A549 (cell line): ENCODE data around the gene CFAP70. TPM values are rescaled to one million over a fixed set of nuclear protein-coding genes. Genes with fewer than 3 reads are reported as not detected.

Experiments
- ATAC-seq, 2 experiments: fragments of 200-7000 bp in 1 of 2; fragments of >200 bp in 1 of 2; cut with Nextera tagmentation in 1 of 2; cut with Tn5 transposase in 1 of 2; 3 replicates each; pipeline versions ENCODE4 v1.8.0 to v1.9.1; 2018 to 2020; ENCODE audit warnings: mild to moderate bottlenecking in 1 of 2, moderate library complexity in 1 of 2
- CTCF ChIA-PET: fragments of 300-600 bp; sonication (Branson Sonifier 250); formaldehyde crosslinking; extraction: SDS; loops from one replicate; lab custom pipeline; 2021; ENCODE audit warnings: antibody characterized with exemption, inconsistent platforms; lab: Yijun Ruan, JAX
- POLR2A ChIA-PET: fragments of 350-600 bp; formaldehyde crosslinking; extraction: SDS; loops from one replicate; lab custom pipeline; 2021; ENCODE audit warnings: antibody characterized with exemption, inconsistent platforms; lab: Yijun Ruan, JAX
- DNase-seq, 2 experiments: peaks; one replicate each; pipeline versions ENCODE4 v3.0.0 to v3.0.0-alpha.2; 2011 to 2016; ENCODE audit warnings: low read depth in 1 of 2, low spot score in 1 of 2
- FAIRE-seq: peaks from 2 replicates; lab custom pipeline; 2011; peaks lifted over from hg19 to GRCh38; lab: Jason Lieb, UNC
- H3K27ac ChIP-seq, 2 experiments: fragments of >200 bp; sonication (Bioruptor Twin); formaldehyde crosslinking; 3 replicates each; pipeline ENCODE4 v1.5.1; 2016 to 2017
- H3K4me1 ChIP-seq: fragments of >200 bp; sonication (Bioruptor Twin); formaldehyde crosslinking; 3 replicates; pipeline ENCODE4 v1.6.1; 2016
- H3K4me2 ChIP-seq: fragments of >200 bp; sonication (Bioruptor Twin); formaldehyde crosslinking; 3 replicates; pipeline ENCODE4 v1.6.1; 2016
- H3K4me3 ChIP-seq: fragments of >200 bp; sonication (Bioruptor Twin); formaldehyde crosslinking; 3 replicates; pipeline ENCODE4 v1.5.1; 2016
- H3K9me3 ChIP-seq: fragments of >200 bp; sonication (Bioruptor Twin); formaldehyde crosslinking; 3 replicates; pipeline ENCODE4 v1.6.1; 2016
- CBX2 ChIP-seq: fragments of 200-600 bp; sonication (generic); IDR thresholded peaks from 2 replicates; pipeline ENCODE4 v1.6.1; 2016; ENCODE audit warnings: low read depth, mild to moderate bottlenecking, borderline replicate concordance
- CHD2 ChIP-seq: fragments of 150-350 bp; IDR thresholded peaks from 2 replicates; pipeline ENCODE4 v1.6.1; 2014; ENCODE audit warnings: low read length; ENCODE audit not compliant: partially characterized antibody
- EHF ChIP-seq: fragments of 250-450 bp; sonication (Bioruptor Pico); IDR thresholded peaks from 2 replicates; pipeline ENCODE4 v1.5.0; 2020; ENCODE audit warnings: mild to moderate bottlenecking
- EP300 ChIP-seq, 2 experiments: fragments of >200 bp; sonication (Bioruptor Twin); formaldehyde crosslinking; IDR thresholded peaks; 2 replicates in 1 of 2; 3 replicates in 1 of 2; pipeline ENCODE4 v1.6.1; 2016 to 2017
- ESRRA ChIP-seq: fragments of 150-350 bp; IDR thresholded peaks from 2 replicates; pipeline ENCODE4 v1.6.1; 2014; ENCODE audit warnings: mild to moderate bottlenecking, low read length, borderline replicate concordance
- FOSL2 ChIP-seq, 2 experiments: fragments of 450-650 bp in 1 of 2; fragments of >200 bp in 1 of 2; sonication (Bioruptor Twin) in 1 of 2; formaldehyde crosslinking; IDR thresholded peaks; 2 replicates each; pipeline versions ENCODE4 v1.5.0 to v1.6.1; 2016 to 2020; ENCODE audit warnings: mild to moderate bottlenecking in 1 of 2, moderate library complexity in 1 of 2
- GATA3 ChIP-seq: IDR thresholded peaks from 2 replicates; pipeline ENCODE4 v1.6.1; 2012; ENCODE audit warnings: borderline replicate concordance
- HEYL ChIP-seq: fragments of 250-450 bp; sonication (Bioruptor Pico); IDR thresholded peaks from 2 replicates; pipeline ENCODE4 v1.8.0; 2021; ENCODE audit warnings: mild to moderate bottlenecking, moderate library complexity
- HOXB13 ChIP-seq: fragments of 250-450 bp; sonication (Bioruptor Pico); IDR thresholded peaks from 2 replicates; pipeline ENCODE4 v1.5.0; 2020; ENCODE audit warnings: low read depth, mild to moderate bottlenecking, moderate library complexity
- JUN ChIP-seq, 2 experiments: fragments of >200 bp; sonication (Bioruptor Twin); formaldehyde crosslinking; IDR thresholded peaks; 2 replicates in 1 of 2; 3 replicates in 1 of 2; pipeline ENCODE4 v1.6.1; 2016 to 2017
- PHF8 ChIP-seq: fragments of 200-600 bp; sonication (generic); IDR thresholded peaks from 2 replicates; pipeline ENCODE4 v1.6.1; 2016; ENCODE audit warnings: low read depth, mild to moderate bottlenecking, antibody characterized with exemption, moderate library complexity, borderline replicate concordance
- POLR2A ChIP-seq: IDR thresholded peaks from 2 replicates; pipeline ENCODE4 v1.6.1; 2012; ENCODE audit warnings: mild to moderate bottlenecking, low read length
- POLR2AphosphoS2 ChIP-seq: conservative IDR thresholded peaks from 2 replicates; pipeline ENCODE4 v1.6.1; 2012; ENCODE audit warnings: low read length, improper control_type of control experiment, inconsistent platforms
- RAD21 ChIP-seq, 2 experiments: fragments of >200 bp in 1 of 2; sonication (Bioruptor Twin) in 1 of 2; formaldehyde crosslinking in 1 of 2; IDR thresholded peaks in 1 of 2; conservative IDR thresholded peaks in 1 of 2; 2 replicates in 1 of 2; 3 replicates in 1 of 2; pipeline ENCODE4 v1.6.1; 2012 to 2018; ENCODE audit warnings: inconsistent platforms in 1 of 2
- RARB ChIP-seq: fragments of 250-450 bp; sonication (Bioruptor Pico); IDR thresholded peaks from 2 replicates; pipeline ENCODE4 v1.8.0; 2021; ENCODE audit warnings: mild to moderate bottlenecking, moderate library complexity
- SMC3 ChIP-seq: fragments of >200 bp; sonication (Bioruptor Twin); formaldehyde crosslinking; IDR thresholded peaks from 3 replicates; pipeline ENCODE4 v1.6.1; 2018; ENCODE audit warnings: inconsistent platforms
- WGBS: methylation state at CpG from one replicate; pipeline ENCODE4 v1.1.6; 2017; ENCODE audit errors: missing lambda C conversion rate; 5-methylcytosine and 5-hydroxymethylcytosine counted together
- polyA plus RNA-seq, 4 experiments: library from polyadenylated mRNA; depleted of rRNA in 3 of 4; stranded (reverse); fragments of >200 nt; fragmentation: RNase III in 1 of 4; extraction: RNeasy Plus Mini Kit Qiagen cat#74134 plus additional on column Dnase treatment in 1 of 4; gene quantifications; 2 replicates in 3 of 4; 3 replicates in 1 of 4; pipeline ENCODE4 v1.2.3, GENCODE V29; 2011 to 2017
- TF ChIP-seq, protein P1 (sequence below): fragments of 150-350 bp; IDR thresholded peaks from 2 replicates; pipeline ENCODE4 v1.6.1; 2014; ENCODE audit warnings: low read depth, mild to moderate bottlenecking, low read length
- TF ChIP-seq, protein P2 (sequence below): fragments of >200 bp; sonication (Bioruptor Twin); formaldehyde crosslinking; IDR thresholded peaks from 3 replicates; pipeline ENCODE4 v1.5.1; 2016
- TF ChIP-seq, protein P3 (sequence below): fragments of 250-450 bp; sonication (Bioruptor Pico); IDR thresholded peaks from 2 replicates; pipeline ENCODE4 v1.5.0; 2021; ENCODE audit warnings: mild to moderate bottlenecking, moderate library complexity, borderline replicate concordance
- TF ChIP-seq, protein P4 (sequence below): fragments of 450-650 bp; IDR thresholded peaks from 2 replicates; pipeline ENCODE4 v1.6.1; 2014; ENCODE audit warnings: antibody characterized with exemption

The CFAP70 gene
- polyA plus RNA-seq, 2 of the 4 experiments (the other 2 are of a cell fraction), result 0.34 to 0.98 TPM

DNA sequence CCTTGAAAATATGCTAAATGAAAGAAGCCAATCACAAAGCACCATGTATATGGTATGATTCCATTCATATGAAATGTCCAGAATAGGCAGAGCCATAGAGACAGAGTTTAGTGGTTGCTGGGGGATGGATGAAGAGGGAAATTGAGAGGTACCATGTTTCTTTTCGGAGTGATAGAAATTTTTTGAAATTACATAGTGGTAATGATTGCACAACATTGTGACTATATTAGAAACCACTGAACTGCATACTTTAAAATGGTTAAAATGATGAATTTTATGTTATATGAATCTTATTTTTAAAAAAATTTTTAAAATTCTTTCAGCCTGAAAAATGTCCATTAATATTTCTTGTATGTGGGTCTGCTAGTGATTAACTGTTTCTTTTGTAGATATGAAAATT lies 137.7 kb downstream of the CFAP70 start:
- POLR2A ChIA-PET, result no interaction called here
- no peak overlapping the region for H3K4me2 ChIP-seq
- WGBS, result 94% methylated on average over 1 of the region's 1 CpG
- CTCF ChIA-PET, result no interaction called here
- no peak overlapping the region for H3K4me3 ChIP-seq
- DNase-seq, result no peak
- no peak for FAIRE-seq
- TF ChIP-seq RARB (CRISPR knock-in tag), result no peak
- TF ChIP-seq HOXB13, result no peak
- TF ChIP-seq, protein P1, sequence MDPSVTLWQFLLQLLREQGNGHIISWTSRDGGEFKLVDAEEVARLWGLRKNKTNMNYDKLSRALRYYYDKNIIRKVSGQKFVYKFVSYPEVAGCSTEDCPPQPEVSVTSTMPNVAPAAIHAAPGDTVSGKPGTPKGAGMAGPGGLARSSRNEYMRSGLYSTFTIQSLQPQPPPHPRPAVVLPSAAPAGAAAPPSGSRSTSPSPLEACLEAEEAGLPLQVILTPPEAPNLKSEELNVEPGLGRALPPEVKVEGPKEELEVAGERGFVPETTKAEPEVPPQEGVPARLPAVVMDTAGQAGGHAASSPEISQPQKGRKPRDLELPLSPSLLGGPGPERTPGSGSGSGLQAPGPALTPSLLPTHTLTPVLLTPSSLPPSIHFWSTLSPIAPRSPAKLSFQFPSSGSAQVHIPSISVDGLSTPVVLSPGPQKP, result no peak
- TF ChIP-seq CHD2, result no peak
- no peak for TF ChIP-seq POLR2AphosphoS2
- no peak for TF ChIP-seq JUN (IDR thresholded peaks at IDR 0.05)
- no peak overlapping the region for H3K27ac ChIP-seq
- no peak for ATAC-seq
- no peaks in the 10 kb centered on the region for H3K9me3 ChIP-seq
- H3K4me1 ChIP-seq, result no peaks in the 10 kb centered on the region

DNA sequence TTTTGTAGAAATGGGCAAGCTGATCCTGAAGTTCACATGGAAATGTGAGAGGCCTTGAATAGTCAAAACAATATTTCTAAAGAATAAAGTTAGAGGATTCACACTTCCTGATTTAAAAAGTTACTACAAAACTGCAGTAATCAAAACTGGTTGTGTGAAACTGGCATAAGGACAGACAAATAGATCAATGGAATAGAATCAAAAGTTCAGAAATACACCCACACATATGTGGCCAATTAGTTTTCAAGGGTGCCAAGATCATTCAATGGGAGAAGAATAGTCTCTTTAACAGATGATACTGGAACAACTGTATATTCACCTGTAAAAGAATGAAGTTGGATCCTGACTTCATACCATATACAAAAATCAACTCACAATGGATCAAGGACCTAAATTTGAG lies 139.3 kb downstream of the CFAP70 start:
- no peak for FAIRE-seq

DNA sequence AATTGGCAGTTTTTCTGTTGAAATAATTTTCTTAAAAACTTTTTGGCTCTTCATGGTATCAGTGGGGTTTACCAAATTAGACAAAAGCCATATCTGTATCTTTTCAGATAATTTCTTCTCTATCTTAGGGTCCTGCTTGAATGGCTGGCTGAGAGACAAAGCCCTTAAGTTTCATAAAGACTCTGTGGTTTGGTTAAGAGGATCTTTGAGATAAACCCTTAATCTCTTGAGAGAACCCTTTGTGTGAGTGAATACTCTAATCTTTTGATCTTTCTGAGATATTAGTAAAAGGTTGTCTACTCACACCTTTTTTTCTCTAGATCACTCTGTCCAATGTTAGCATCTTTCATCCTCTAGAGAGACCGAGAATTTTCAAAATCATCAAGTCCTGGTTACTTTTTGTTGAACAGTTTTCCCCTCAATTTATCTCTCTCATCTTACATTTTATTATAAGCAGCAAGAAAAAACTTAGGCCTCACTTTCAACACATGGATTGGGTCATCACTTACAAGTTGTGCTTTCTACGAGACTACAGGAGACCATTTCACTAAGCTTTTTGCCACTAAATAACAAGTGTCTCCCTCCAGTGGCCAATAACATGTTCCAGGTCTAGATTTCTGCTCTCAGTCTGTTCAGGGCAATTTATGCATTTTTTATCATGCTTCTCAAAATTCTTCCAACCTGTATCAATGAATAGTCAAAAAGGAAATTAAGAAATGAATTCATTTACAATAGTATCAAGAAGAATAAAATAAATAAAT lies 140.1 kb downstream of the CFAP70 start:
- Histone ChIP-seq H3K27ac (no peak overlapping the region), H3K4me1 (no peaks in the 10 kb centered on the region), H3K9me3 (no peaks in the 10 kb centered on the region), H3K4me3 (no peak overlapping the region), H3K4me2 (no peak overlapping the region)
- CTCF ChIA-PET, result interaction anchor here (0.5 to 2.4 kb wide), 9 partner anchors 9 to 88 kb away, joined by 4 to 7 read pairs (median 5); no protein-coding TSS in a partner anchor
- FAIRE-seq (no peak), ATAC-seq (peak; percentile 70 to 77; a peak in 3 of 6 replicates), DNase-seq (peak; percentile 11 to 50)
- TF ChIP-seq RAD21 (conservative IDR thresholded peaks at IDR 0.05 in 1 of 2, IDR thresholded peaks at IDR 0.05 in 1 of 2) (peak in 1 of 2 experiments; percentile 21; a peak in 2 of 5 replicates), EP300 (IDR thresholded peaks at IDR 0.05) (no peak), SMC3 (peak; percentile 35; the same call in 1 of the 3 replicates)
- TF ChIP-seq, protein P2, sequence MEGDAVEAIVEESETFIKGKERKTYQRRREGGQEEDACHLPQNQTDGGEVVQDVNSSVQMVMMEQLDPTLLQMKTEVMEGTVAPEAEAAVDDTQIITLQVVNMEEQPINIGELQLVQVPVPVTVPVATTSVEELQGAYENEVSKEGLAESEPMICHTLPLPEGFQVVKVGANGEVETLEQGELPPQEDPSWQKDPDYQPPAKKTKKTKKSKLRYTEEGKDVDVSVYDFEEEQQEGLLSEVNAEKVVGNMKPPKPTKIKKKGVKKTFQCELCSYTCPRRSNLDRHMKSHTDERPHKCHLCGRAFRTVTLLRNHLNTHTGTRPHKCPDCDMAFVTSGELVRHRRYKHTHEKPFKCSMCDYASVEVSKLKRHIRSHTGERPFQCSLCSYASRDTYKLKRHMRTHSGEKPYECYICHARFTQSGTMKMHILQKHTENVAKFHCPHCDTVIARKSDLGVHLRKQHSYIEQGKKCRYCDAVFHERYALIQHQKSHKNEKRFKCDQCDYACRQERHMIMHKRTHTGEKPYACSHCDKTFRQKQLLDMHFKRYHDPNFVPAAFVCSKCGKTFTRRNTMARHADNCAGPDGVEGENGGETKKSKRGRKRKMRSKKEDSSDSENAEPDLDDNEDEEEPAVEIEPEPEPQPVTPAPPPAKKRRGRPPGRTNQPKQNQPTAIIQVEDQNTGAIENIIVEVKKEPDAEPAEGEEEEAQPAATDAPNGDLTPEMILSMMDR, result peak; percentile 49
- WGBS, result 90% methylated on average over 2 of the region's 2 CpGs
- POLR2A ChIA-PET, result interaction anchor here (0.6 to 1.0 kb wide), 4 partner anchors 28 to 195 kb away, joined by 3 to 4 read pairs (median 3); partner anchors contain the start of genes ANXA7 and DNAJC9

More for the DNA sequence above, 139.3 kb downstream of the CFAP70 start:
- no peaks in the 10 kb centered on the region for H3K4me1 ChIP-seq
- CTCF ChIA-PET, result interaction anchor here (1.0 to 2.4 kb wide), 5 partner anchors 10 to 22 kb away, joined by 4 to 7 read pairs (median 6); no protein-coding TSS in a partner anchor
- H3K27ac ChIP-seq, result no peak overlapping the region
- H3K9me3 ChIP-seq, result no peaks in the 10 kb centered on the region
- POLR2A ChIA-PET, result interaction anchor here (0.6 to 1.0 kb wide), 2 partner anchors 28 to 194 kb away, joined by 3 read pairs; partner anchors contain the start of genes ANXA7 and DNAJC9
- TF ChIP-seq POLR2A (no peak), FOSL2 (IDR thresholded peaks at IDR 0.05) (no peak), FOSL2 (CRISPR knock-in tag; IDR thresholded peaks at IDR 0.05) (no peak), HEYL (no peak), EHF (no peak), CBX2 (no peak), RARB (CRISPR knock-in tag) (no peak), RAD21 (conservative IDR thresholded peaks at IDR 0.05 in 1 of 2, IDR thresholded peaks at IDR 0.05 in 1 of 2) (no peak), PHF8 (no peak), ESRRA (no peak), GATA3 (no peak), POLR2AphosphoS2 (no peak)
- TF ChIP-seq, protein P3, sequence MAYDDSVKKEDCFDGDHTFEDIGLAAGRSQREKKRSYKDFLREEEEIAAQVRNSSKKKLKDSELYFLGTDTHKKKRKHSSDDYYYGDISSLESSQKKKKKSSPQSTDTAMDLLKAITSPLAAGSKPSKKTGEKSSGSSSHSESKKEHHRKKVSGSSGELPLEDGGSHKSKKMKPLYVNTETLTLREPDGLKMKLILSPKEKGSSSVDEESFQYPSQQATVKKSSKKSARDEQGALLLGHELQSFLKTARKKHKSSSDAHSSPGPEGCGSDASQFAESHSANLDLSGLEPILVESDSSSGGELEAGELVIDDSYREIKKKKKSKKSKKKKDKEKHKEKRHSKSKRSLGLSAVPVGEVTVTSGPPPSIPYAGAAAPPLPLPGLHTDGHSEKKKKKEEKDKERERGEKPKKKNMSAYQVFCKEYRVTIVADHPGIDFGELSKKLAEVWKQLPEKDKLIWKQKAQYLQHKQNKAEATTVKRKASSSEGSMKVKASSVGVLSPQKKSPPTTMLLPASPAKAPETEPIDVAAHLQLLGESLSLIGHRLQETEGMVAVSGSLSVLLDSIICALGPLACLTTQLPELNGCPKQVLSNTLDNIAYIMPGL, result no peak
- TF ChIP-seq, protein P4, sequence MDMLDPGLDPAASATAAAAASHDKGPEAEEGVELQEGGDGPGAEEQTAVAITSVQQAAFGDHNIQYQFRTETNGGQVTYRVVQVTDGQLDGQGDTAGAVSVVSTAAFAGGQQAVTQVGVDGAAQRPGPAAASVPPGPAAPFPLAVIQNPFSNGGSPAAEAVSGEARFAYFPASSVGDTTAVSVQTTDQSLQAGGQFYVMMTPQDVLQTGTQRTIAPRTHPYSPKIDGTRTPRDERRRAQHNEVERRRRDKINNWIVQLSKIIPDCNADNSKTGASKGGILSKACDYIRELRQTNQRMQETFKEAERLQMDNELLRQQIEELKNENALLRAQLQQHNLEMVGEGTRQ, result no peak
- TF ChIP-seq, all 56 proteins: peak for 0
- no peak for DNase-seq
- ATAC-seq, result no peak
- Histone ChIP-seq H3K4me3 (no peak overlapping the region), H3K4me2 (no peak overlapping the region)
